M059J (cell line): Measurements from ENCODE around the gene TSPEAR. TPM values are rescaled to one million over a fixed set of nuclear protein-coding genes. Genes with fewer than 3 reads are reported as not detected.

Source experiments
- DNase-seq: peaks from one replicate; pipeline ENCODE4 v3.0.0-alpha.2; 2012; ENCODE audit warnings: low read depth
- total RNA-seq: library from RNA; depleted of rRNA; stranded (reverse); fragments of >200 nt; shearing (Covaris generic); gene quantifications from 2 replicates; pipeline ENCODE4 v1.2.3, GENCODE V29; 2014

Gene TSPEAR
- total RNA-seq, 1 experiment from 2014 or later: not detected

- DNase-seq: no peak
These were observed 8.8 kb upstream of the TSPEAR start for GRCh38 chr21:44720170-44720569.

GRCh38 chr21:44718571-44718970, 7.2 kb upstream of the TSPEAR start:
- no peak for DNase-seq

GRCh38 chr21:44718093-44718492, 6.7 kb upstream of the TSPEAR start:
- no peak for DNase-seq

- DNase-seq: no peak
These were observed 5.6 kb upstream of the TSPEAR start for GRCh38 chr21:44716984-44717383.

- no peak for DNase-seq
These were observed 3.5 kb upstream of the TSPEAR start for GRCh38 chr21:44714905-44715304.

- no peak for DNase-seq
These were observed 2.5 kb upstream of the TSPEAR start for GRCh38 chr21:44713846-44714245.

- no peak for DNase-seq
These were observed 1.8 kb upstream of the TSPEAR start for GRCh38 chr21:44713130-44713529.

GRCh38 chr21:44712203-44713028, 1.0 kb upstream of the TSPEAR start:
- DNase-seq: no peak

- no peak for DNase-seq
These were observed 531 bp downstream of the TSPEAR start for GRCh38 chr21:44710756-44711326.

GRCh38 chr21:44710294-44710665, 1.1 kb downstream of the TSPEAR start:
- no peak for DNase-seq

- peak; percentile 21 for DNase-seq
These were observed 1.7 kb downstream of the TSPEAR start for GRCh38 chr21:44709426-44710293.

GRCh38 chr21:44708866-44709425, 2.4 kb downstream of the TSPEAR start:
- no peak for DNase-seq

- DNase-seq: no peak
These were observed 3.0 kb downstream of the TSPEAR start for GRCh38 chr21:44708213-44708865.

- DNase-seq: no peak
These were observed 4.4 kb downstream of the TSPEAR start for GRCh38 chr21:44706706-44707581.

- DNase-seq: no peak
These were observed 5.2 kb downstream of the TSPEAR start for GRCh38 chr21:44706026-44706705.

GRCh38 chr21:44704636-44705001, 6.8 kb downstream of the TSPEAR start:
- no peak for DNase-seq

- no peak for DNase-seq
These were observed 7.4 kb downstream of the TSPEAR start for GRCh38 chr21:44703731-44704635.

GRCh38 chr21:44702973-44703730, 8.2 kb downstream of the TSPEAR start:
- no peak for DNase-seq
